Tibial nerve (tissue), 4 donors: ENCODE data around the gene BAG2. TPM values are rescaled to one million over a fixed set of nuclear protein-coding genes. Genes with fewer than 3 reads are reported as not detected.

ENCODE experiments used
- DNase-seq, 2 donors: peaks; one replicate each; pipeline ENCODE4 v3.0.0-alpha.2; 2019; ENCODE audit warnings: low spot score in 2 of 2
- H3K27ac ChIP-seq, 4 donors: fragments of 200-600 bp; sonication (generic) in 3 of 4; one replicate each; pipeline ENCODE4 v1.5.1; 2017 to 2019; ENCODE audit warnings: mild to moderate bottlenecking in 1 of 4
- H3K27me3 ChIP-seq, 2 donors: fragments of 200-600 bp; sonication (generic) in 1 of 2; one replicate each; pipeline versions ENCODE4 v1.5.1 to v1.6.0; 2017 to 2019
- H3K36me3 ChIP-seq, 3 donors: fragments of 200-600 bp; sonication (generic); one replicate each; pipeline ENCODE4 v1.5.1; 2018 to 2019
- H3K4me1 ChIP-seq, 4 donors: fragments of 200-600 bp; sonication (generic) in 3 of 4; one replicate each; pipeline ENCODE4 v1.5.1; 2017 to 2019
- H3K4me3 ChIP-seq, 4 donors: fragments of 200-600 bp; sonication (generic) in 3 of 4; one replicate each; pipeline ENCODE4 v1.5.1; 2017 to 2019; ENCODE audit warnings: mild to moderate bottlenecking in 1 of 4, moderate library complexity in 1 of 4
- H3K9me3 ChIP-seq, 4 donors: fragments of 200-600 bp; sonication (generic) in 3 of 4; one replicate each; pipeline ENCODE4 v1.5.1; 2017 to 2019
- CTCF ChIP-seq, 5 experiments: fragments of 200-600 bp in 3 of 5; fragments of 450-650 bp in 2 of 5; sonication (generic) in 3 of 5; IDR thresholded peaks; one replicate each; pipeline ENCODE4 v1.5.1; 2016 to 2019; ENCODE audit warnings: antibody characterized with exemption in 5 of 5, mild to moderate bottlenecking in 3 of 5, moderate library complexity in 2 of 5
- EP300 ChIP-seq, 2 donors: sonication (generic); formaldehyde crosslinking; IDR thresholded peaks; one replicate each; pipeline ENCODE4 v1.6.1; 2017; ENCODE audit warnings: antibody characterized with exemption in 2 of 2, mild to moderate bottlenecking in 1 of 2
- POLR2A ChIP-seq, 2 donors: fragments of 450-650 bp; IDR thresholded peaks; one replicate each; pipeline ENCODE4 v1.6.1; 2017; ENCODE audit warnings: antibody characterized with exemption in 2 of 2, mild to moderate bottlenecking in 2 of 2, moderate library complexity in 2 of 2
- WGBS, 2 donors: methylation state at CpG; one replicate each; pipeline ENCODE4 v1.1.5; 2018; 5-methylcytosine and 5-hydroxymethylcytosine counted together
- total RNA-seq, 4 donors: library from RNA; depleted of rRNA; stranded (reverse); fragments of >200 nt; gene quantifications; one replicate each; pipeline ENCODE4 v1.1.0, GENCODE V29; 2016

The BAG2 gene
- total RNA-seq, 4 donors from 2014 or later, result 5.3 to 7.5 (median 5.7) TPM

- H3K27me3 ChIP-seq, result no peaks in the 10 kb centered on the region
- no peak overlapping the region for H3K4me3 ChIP-seq
- no peaks in the 10 kb centered on the region for H3K36me3 ChIP-seq
- 48 to 56% methylated on average over 1 of the region's 1 CpG for WGBS, 2 donors
- no peaks in the 10 kb centered on the region for H3K9me3 ChIP-seq
- TF ChIP-seq POLR2A (IDR thresholded peaks at IDR 0.05), result no peak
- TF ChIP-seq EP300 (IDR thresholded peaks at IDR 0.05), result no peak
- no peak for TF ChIP-seq CTCF (IDR thresholded peaks at IDR 0.05)
- no peak overlapping the region for H3K27ac ChIP-seq
- peaks cover 0 to 6% (median 0%) of the 10 kb centered on the region in 4 donors for H3K4me1 ChIP-seq
- DNase-seq, result no peak
Measured at GRCh38 chr6:57201718-57202117, 29.6 kb downstream of the BAG2 start.

GRCh38 chr6:57205550-57206328 lies 33.6 kb downstream of the BAG2 start:
- WGBS, 2 donors, result 76 to 79% methylated on average over 7 of the region's 7 CpGs
- Histone ChIP-seq H3K4me1 (peaks cover 0 to 3% (median 0%) of the 10 kb centered on the region in 4 donors), H3K36me3 (no peaks in the 10 kb centered on the region), H3K9me3 (no peaks in the 10 kb centered on the region), H3K27ac (no peak overlapping the region), H3K4me3 (no peak overlapping the region), H3K27me3 (no peaks in the 10 kb centered on the region)
- no peak for DNase-seq
- TF ChIP-seq CTCF (IDR thresholded peaks at IDR 0.05) (no peak), POLR2A (IDR thresholded peaks at IDR 0.05) (no peak), EP300 (IDR thresholded peaks at IDR 0.05) (no peak)

GRCh38 chr6:57207141-57207540 lies 35.0 kb downstream of the BAG2 start:
- peaks cover 0 to 3% (median 0%) of the 10 kb centered on the region in 4 donors for H3K4me1 ChIP-seq
- 80 to 84% methylated on average over 2 of the region's 2 CpGs for WGBS, 2 donors
- no peaks in the 10 kb centered on the region for H3K27me3 ChIP-seq
- no peak for DNase-seq
- no peaks in the 10 kb centered on the region for H3K36me3 ChIP-seq
- no peaks in the 10 kb centered on the region for H3K9me3 ChIP-seq
- no peak for TF ChIP-seq EP300 (IDR thresholded peaks at IDR 0.05)
- no peak for TF ChIP-seq POLR2A (IDR thresholded peaks at IDR 0.05)
- TF ChIP-seq CTCF (IDR thresholded peaks at IDR 0.05), result no peak
- no peak overlapping the region for H3K27ac ChIP-seq
- H3K4me3 ChIP-seq, result no peak overlapping the region

- WGBS, 2 donors, result 95 to 96% methylated on average over 4 of the region's 4 CpGs
- H3K4me3 ChIP-seq, result no peak overlapping the region
- H3K4me1 ChIP-seq, result peaks cover 0 to 3% (median 0%) of the 10 kb centered on the region in 4 donors
- TF ChIP-seq CTCF (IDR thresholded peaks at IDR 0.05), result no peak
- TF ChIP-seq POLR2A (IDR thresholded peaks at IDR 0.05), result no peak
- no peaks in the 10 kb centered on the region for H3K36me3 ChIP-seq
- no peak for DNase-seq
- H3K9me3 ChIP-seq, result no peaks in the 10 kb centered on the region
- no peak overlapping the region for H3K27ac ChIP-seq
- H3K27me3 ChIP-seq, result no peaks in the 10 kb centered on the region
Measured at GRCh38 chr6:57207872-57208271, 35.7 kb downstream of the BAG2 start.

GRCh38 chr6:57209030-57209429 lies 36.9 kb downstream of the BAG2 start:
- Histone ChIP-seq H3K36me3 (no peaks in the 10 kb centered on the region), H3K4me3 (no peak overlapping the region), H3K27me3 (no peaks in the 10 kb centered on the region), H3K27ac (no peak overlapping the region), H3K4me1 (peaks cover 0 to 3% (median 0%) of the 10 kb centered on the region in 4 donors), H3K9me3 (no peaks in the 10 kb centered on the region)
- no peak for DNase-seq
- TF ChIP-seq CTCF (IDR thresholded peaks at IDR 0.05) (no peak), EP300 (IDR thresholded peaks at IDR 0.05) (no peak)
